Islet of Langerhans (tissue), 1 donor: ENCODE results near the gene KAT5.
"Not testable (repeated sequence)": the region's sequence is repeated elsewhere in the genome, so short reads cannot be mapped to it uniquely, and the experiment has no call there.

Experiments used
- FAIRE-seq: peaks from one replicate; lab custom pipeline; 2011; peaks lifted over from hg19 to GRCh38; lab: Jason Lieb, UNC

The KAT5 gene

DNA sequence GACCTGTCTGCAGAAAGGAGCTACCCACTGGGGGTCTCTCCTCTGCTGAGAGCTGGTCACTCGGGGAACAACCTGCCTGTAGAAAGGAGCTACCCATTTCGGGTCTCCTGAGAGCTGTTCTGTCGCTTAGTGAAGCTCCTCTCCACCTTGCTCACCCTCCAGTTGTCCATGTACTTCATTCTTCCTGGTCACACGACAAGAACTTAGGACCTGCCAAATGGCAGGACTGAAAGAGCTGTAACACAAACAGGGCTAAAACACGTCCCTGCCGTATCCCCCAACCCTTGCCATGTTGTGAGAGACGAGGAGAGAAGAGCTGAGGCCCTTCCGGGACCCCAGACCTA is 32.6 kb downstream of the KAT5 start:
- FAIRE-seq, result no peak

DNA sequence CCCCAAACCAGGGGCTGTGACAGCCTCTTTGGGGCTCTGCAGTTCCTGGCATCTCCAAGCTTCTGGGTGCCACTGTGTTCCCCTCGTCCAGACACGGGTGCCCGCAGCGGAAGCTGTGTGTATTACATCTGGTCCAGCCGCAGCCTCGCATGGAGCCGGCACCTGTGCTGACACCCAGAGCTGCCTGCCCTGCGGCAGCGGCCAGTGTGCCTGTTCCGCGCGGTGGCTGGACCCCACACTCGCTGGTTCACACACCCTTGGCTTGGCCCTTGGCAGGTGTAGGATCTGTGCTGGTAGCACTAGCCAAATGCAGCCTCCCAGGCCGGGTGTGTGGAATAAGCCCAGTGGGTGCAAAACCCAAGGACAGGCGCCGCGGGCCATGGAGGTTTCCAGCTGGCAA is 33.0 kb downstream of the KAT5 start:
- no peak for FAIRE-seq

DNA sequence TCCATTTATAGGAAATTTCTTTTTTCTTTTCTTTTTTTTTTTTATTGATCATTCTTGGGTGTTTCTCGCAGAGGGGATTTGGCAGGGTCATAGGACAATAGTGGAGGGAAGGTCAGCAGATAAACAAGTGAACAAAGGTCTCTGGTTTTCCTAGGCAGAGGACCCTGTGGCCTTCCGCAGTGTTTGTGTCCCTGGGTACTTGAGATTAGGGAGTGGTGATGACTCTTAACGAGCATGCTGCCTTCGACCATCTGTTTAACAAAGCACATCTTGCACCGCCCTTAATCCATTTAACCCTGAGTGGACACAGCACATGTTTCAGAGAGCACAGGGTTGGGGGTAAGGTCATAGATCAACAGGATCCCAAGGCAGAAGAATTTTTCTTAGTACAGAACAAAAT is 50.1 kb downstream of the KAT5 start:
- FAIRE-seq, result not testable (repeated sequence)

DNA sequence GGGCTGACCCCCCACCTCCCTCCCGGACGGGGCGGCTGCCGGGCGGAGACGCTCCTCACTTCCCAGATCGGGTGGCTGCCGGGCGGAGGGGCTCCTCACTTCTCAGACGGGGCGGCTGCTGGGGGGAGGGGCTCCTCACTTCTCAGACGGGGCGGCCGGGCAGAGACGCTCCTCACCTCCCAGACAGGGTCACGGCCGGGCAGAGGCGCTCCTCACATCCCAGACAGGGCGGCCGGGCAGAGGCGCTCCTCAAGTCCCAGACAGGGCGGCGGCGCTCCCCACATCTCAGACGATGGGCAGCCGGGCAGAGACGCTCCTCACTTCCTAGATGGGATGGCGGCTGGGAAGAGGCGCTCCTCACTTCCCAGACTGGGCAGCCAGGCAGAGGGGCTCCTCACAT is 50.8 kb downstream of the KAT5 start:
- FAIRE-seq, result not testable (repeated sequence)

DNA sequence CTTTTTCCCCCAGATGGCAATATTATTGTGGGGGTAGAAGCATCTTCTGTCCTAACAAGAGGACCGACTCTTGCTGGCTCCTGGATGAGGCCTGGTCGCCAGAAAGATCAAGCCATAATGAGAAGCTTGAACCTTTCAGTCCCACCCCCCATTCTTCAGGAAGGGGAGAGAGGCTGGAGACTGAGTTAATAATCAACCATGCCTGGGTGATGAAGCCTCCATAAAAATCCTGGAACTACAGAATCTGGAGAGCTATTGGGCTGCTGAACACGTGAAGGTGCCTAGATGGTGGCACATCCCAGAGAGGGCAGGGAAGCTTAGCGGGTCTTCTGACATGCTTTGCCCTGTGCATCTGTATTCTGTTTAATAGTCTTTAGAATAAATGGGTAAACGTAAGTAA is 52.4 kb downstream of the KAT5 start:
- FAIRE-seq, result no peak

- no peak for FAIRE-seq
Observed at GRCh38 chr11:65766535-65766934, 54.5 kb downstream of the KAT5 start.

DNA sequence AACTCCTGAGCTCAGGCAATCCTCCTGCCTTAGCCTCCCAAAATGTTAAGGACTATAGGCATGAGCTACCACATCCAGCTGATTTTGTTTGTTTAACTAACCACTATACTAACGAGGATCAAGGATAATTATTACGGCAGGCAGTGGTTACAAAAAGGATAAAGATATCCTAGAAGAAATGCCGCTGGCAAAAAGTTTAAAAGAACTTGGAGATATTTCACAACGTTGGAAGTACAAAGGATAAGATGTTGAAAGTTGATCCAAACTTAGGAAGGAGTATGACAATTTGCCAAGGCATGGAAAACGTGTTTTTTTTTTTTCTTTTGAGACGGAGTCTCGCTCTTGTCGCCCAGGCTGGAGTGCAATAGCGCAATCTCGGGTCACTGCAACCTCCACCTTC is 55.4 kb downstream of the KAT5 start:
- no peak for FAIRE-seq

GRCh38 chr11:65767806-65768205 is 55.8 kb downstream of the KAT5 start:
- not testable (repeated sequence) for FAIRE-seq
